PC-9 (cell line): ENCODE results near the gene OR9A4.

Experiments used
- EZH2 ChIP-seq: fragments of 200-600 bp; sonication (generic); IDR thresholded peaks from 2 replicates; pipeline ENCODE4 v1.8.0; 2017; ENCODE audit warnings: antibody characterized with exemption, low read depth
- TF ChIP-seq, protein P1 (sequence below): fragments of 200-600 bp; sonication (generic); conservative IDR thresholded peaks from 2 replicates; pipeline ENCODE4 v1.6.1; 2017; ENCODE audit warnings: mixed run types, antibody characterized with exemption, mild to moderate bottlenecking, moderate library complexity

DNA sequence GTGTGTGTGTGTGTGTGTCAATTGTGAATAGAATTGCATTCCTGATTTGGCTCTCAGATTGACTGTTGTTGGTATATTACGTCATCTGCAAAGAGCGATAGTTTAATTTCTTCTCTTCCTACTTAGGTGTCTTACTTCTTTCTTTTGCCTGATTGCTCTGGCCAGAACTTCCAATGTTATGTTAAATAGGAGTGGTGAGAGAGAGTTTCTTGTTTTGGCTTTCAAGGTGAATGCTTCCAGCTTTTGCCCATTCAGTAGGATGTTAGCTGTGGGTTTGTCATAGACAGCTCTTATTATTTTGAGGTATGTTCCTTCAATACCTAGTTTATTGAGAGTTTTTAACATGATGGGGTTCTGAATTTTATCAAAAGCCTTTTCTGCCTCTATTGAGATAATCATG lies 40.7 kb upstream of the OR9A4 start:
- TF ChIP-seq, protein P1, sequence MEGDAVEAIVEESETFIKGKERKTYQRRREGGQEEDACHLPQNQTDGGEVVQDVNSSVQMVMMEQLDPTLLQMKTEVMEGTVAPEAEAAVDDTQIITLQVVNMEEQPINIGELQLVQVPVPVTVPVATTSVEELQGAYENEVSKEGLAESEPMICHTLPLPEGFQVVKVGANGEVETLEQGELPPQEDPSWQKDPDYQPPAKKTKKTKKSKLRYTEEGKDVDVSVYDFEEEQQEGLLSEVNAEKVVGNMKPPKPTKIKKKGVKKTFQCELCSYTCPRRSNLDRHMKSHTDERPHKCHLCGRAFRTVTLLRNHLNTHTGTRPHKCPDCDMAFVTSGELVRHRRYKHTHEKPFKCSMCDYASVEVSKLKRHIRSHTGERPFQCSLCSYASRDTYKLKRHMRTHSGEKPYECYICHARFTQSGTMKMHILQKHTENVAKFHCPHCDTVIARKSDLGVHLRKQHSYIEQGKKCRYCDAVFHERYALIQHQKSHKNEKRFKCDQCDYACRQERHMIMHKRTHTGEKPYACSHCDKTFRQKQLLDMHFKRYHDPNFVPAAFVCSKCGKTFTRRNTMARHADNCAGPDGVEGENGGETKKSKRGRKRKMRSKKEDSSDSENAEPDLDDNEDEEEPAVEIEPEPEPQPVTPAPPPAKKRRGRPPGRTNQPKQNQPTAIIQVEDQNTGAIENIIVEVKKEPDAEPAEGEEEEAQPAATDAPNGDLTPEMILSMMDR, result no peak
- no peak for TF ChIP-seq EZH2
